ENCODE measurements around the gene FBN3. TPM values are rescaled to one million over a fixed set of nuclear protein-coding genes. Genes with fewer than 3 reads are reported as not detected.
"Not testable (repeated sequence)": the region's sequence is repeated elsewhere in the genome, so short reads cannot be mapped to it uniquely, and the experiment has no call there.

Gene FBN3
- total RNA-seq, 1 experiment from 2014 or later = not detected

DNA sequence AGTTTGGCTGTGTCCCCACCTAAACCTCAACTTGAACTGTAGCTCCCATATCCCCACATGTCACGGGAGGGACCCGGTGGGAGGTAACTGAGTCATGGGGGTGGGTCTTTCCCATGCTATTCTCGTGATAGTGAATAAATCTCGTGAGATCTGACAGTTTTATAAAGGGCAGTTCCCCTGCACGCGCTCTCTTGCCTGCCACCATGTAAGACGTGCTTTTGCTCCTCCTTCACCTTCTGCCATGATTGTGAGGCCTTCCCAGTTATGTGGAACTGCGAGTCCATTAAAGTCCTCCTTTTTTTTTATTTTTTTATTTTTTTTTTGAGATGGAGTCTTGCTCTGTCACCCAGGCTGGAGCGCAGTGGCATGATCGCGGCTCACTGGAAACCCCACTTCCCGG lies 47.5 kb downstream of the FBN3 start:
- DNase-seq (ENCODE audit: low read depth); in situ Hi-C loops (cut with HindIII; ENCODE audit: low pct_unique_long_range_greater_than_20kb, low sequenced_read_pairs): not testable (repeated sequence)

DNA sequence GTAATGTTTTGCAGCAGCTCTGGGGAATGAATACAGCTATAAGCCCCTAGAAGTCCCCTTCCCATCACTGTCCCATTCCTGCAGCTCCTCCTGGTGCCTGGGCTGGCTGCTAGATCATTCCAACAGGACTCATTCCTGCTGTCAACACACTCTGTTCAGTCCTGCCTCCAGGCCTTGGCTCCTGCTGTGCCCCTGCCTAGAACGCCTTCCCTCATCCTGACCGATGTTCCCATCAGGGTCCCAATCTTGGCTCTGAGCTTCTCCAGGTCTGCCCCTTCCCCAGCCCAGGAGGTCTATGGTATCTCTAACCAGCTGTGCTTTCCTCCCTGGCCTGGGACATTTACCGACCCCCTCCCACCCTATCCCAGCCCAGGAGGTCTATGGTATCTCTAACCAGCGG lies 48.1 kb downstream of the FBN3 start:
- DNase-seq (ENCODE audit: low read depth) = no peak
- in situ Hi-C loops (cut with HindIII; ENCODE audit: low pct_unique_long_range_greater_than_20kb, low sequenced_read_pairs) = no loop called here

DNA sequence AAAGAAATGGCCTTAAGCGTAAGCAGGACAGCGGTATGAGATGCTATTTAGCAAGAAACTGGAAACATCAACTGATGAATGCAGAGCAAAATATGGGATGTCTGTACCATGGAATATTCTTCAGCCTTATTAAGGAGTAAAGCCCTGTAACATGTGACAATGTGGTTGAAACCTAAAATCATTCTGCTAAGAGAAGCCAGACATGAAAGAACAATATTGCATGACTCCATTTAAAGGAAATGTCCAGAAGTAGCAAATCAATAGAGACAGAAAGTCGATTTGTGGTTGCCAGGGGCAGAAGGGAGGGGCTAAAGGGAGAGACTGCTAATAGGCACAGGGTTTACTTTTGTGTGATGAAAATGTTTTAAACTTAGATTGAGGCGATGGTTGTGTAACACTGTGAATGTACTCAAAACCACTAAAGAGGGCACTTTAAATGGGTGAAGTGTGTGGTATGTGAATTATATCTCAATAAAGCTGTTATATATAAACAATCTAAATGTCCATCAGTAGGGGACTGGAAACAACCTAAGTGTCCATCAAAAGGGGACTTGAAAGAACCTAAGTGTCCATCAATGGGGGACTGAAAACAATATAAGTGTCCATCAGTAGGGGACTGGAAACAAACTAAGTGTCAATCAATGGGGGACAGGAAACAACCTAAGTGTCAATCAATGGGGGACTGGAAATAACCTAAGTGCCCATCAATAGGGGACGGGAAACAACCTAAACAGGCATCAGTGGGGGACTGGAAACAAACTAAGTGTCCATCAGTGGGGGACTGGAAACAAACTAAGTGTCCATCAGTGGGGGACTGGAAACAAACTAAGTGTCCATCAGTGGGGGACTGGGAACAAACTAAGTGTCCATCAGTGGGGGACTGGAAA lies 51.5 kb downstream of the FBN3 start:
- no peak for DNase-seq (ENCODE audit: low read depth)
- in situ Hi-C loops (cut with HindIII; ENCODE audit: low pct_unique_long_range_greater_than_20kb, low sequenced_read_pairs) = no loop called here

DNA sequence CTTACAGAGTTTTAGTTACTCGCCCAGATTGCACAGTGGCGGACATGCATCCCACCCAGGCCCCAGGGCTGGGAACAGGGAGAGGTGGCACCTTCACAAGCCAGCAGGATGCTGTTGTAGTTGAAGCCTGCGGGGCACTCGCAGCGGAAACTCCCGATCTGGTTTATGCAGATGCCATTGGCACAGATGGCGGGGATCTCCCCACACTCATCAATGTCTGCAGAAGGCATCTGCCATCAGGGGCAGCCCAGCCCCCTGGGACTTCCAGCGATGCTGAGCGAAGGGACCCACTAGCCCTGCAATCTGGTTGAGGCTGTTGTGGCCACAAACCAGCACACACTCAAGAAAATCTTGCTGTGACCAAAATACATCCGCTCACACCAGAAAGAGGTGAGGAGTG lies 52.2 kb downstream of the FBN3 start:
- in situ Hi-C loops (cut with HindIII; ENCODE audit: low pct_unique_long_range_greater_than_20kb, low sequenced_read_pairs) = no loop called here
- no peak for DNase-seq (ENCODE audit: low read depth)

DNA sequence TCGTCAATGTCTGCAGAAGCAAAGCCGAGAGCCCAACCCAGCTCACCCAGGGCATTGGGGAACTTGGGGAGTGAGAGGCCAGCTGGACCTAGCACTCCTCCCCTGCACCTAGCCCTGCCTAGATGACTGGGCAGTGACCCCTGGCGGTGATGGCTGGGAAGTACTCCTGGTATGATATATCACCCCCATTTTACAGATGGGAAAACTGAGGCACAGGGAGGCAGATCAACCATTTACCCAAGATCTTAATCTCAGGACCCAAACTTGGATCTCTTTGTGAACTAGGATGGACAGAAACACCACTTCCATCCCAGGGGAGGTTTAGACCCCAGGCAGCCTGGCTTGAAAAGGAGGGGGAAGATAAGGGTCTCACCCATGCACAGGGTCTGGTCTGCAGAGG lies 53.3 kb downstream of the FBN3 start:
- in situ Hi-C loops (cut with HindIII; ENCODE audit: low pct_unique_long_range_greater_than_20kb, low sequenced_read_pairs) = no loop called here
- no peak for DNase-seq (ENCODE audit: low read depth)

DNA sequence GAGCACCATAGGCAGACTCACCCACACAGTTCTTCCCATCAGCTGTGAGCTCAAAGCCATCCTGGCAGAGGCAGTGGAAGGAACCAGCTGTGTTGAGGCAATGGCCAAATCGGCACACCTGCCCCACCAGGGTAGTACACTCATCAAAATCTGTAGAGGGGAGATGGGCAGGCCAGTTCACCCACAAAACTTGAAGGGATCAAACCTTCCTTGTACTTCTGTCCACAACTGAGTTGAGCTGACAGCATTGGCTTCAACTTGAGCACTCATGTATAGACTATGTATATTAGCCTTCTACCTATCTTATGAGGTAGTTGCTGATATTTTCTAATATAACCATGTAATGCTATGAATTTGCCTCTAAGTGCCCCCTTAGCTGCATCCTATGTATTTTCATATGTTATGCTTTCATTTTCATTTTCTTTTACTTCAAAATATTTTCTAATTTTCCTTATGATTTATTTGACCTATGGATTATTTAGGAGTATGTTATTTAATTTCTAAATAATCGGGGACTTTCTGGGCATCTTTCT lies 54.0 kb downstream of the FBN3 start:
- no peak for DNase-seq (ENCODE audit: low read depth)
- in situ Hi-C loops (cut with HindIII; ENCODE audit: low pct_unique_long_range_greater_than_20kb, low sequenced_read_pairs) = no loop called here

DNA sequence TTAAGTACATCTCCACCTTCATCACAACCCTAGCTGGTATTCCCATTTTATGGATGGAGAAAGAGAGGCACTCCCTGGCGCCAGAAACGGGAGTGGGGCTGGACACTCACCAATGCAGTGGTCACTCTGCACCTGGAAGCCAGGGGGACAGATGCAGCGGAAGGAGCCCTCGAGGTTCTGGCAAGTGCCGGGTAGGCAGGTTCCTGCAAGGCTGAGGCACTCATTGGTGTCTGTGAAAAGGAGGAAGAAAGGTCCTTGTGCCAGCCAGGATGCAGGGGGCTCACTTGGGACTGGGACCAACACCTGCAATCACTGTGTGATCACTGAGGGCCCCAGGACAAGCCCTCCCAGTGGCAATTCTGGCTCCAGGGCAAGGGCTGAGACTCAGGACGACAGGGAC lies 55.1 kb downstream of the FBN3 start:
- in situ Hi-C loops (cut with HindIII; ENCODE audit: low pct_unique_long_range_greater_than_20kb, low sequenced_read_pairs) = no loop called here
- DNase-seq (ENCODE audit: low read depth) = no peak

DNA sequence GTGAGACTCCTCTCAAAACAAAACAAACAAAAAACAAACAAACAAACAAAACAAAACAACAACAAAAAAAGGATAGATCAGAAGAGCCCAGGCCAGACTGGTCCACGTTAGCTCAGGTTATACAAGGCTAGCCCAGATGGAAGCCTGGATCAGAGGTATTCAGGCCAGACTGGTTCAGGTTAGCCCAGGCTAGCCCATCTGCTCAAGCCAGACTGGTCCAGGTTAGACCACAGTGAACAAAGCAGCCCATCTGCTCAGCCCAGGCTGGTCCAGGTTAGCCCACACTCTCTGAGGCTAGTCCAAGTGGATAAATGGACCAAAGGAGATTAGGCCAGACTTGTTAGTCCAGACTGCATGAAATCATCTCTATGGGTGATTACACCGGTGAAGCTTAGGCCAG lies 55.7 kb downstream of the FBN3 start:
- in situ Hi-C loops (cut with HindIII; ENCODE audit: low pct_unique_long_range_greater_than_20kb, low sequenced_read_pairs) = no loop called here
- no peak for DNase-seq (ENCODE audit: low read depth)

DNA sequence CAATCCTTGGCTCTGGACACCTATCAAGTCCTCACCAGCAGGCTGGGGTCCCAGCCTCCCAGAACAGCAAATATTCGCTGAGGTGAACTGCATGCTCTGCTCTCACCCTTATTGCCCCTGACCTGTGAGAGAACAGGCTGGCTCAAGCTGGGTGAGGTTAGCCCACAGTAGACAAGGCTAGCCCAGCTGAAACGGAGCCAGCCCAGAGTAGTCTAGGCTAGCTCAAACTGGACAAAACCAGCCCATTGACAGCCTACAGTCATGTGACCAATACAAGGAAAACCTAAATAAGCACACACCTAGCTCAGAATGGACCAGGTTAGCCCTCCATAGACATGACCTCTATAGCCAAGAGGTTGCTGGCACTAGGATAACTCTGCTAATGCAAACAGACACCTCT lies 58.4 kb downstream of the FBN3 start:
- no peak for DNase-seq (ENCODE audit: low read depth)
- in situ Hi-C loops (cut with HindIII; ENCODE audit: low pct_unique_long_range_greater_than_20kb, low sequenced_read_pairs) = no loop called here

DNA sequence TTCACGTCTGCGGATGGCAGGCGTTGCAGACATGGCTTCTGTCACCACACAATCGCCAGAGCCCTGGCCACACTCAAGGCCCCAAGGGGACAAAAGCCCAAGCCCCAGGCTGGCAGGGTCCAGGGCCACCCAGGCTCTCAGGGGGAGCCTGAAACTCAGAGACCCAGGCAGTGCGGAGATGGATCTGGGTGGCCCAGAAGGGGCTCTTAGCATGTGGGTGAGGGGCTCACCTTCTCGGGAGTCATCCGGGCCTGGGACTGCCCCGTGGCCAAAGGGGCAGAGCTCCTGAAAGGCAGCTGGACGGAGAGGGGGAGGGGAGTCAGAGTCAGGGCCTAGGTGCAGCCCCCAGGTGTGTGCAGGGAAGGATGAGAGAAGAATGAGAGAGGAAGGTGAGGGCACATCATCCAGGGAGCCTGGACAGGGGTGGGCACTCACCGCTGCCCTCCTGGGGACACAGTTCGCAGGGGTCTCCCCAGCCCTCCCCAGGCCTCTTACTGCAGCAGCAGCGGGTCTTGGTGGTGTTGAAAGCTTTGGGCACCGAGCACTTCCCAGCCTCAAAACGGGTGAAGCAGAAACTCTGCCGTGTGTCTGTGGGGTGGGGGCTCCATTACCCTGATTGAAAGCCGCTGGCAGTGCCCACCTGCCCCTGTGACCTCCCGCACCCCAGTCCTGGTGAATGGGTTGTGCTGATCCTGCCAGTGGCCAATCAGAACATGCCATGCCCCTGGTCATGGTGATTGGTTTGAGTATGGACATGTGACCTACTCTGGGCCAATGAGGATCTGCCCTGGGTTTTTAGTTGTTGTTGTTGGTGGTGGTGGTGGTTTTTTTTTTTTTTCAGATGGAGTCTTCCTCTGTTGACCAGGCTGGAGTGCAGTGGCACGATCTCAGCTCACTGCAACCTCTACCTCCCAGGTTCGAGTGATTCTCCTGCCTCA lies 59.5 kb downstream of the FBN3 start:
- no peak for DNase-seq (ENCODE audit: low read depth)
- in situ Hi-C loops (cut with HindIII; ENCODE audit: low pct_unique_long_range_greater_than_20kb, low sequenced_read_pairs) = no loop called here

DNA sequence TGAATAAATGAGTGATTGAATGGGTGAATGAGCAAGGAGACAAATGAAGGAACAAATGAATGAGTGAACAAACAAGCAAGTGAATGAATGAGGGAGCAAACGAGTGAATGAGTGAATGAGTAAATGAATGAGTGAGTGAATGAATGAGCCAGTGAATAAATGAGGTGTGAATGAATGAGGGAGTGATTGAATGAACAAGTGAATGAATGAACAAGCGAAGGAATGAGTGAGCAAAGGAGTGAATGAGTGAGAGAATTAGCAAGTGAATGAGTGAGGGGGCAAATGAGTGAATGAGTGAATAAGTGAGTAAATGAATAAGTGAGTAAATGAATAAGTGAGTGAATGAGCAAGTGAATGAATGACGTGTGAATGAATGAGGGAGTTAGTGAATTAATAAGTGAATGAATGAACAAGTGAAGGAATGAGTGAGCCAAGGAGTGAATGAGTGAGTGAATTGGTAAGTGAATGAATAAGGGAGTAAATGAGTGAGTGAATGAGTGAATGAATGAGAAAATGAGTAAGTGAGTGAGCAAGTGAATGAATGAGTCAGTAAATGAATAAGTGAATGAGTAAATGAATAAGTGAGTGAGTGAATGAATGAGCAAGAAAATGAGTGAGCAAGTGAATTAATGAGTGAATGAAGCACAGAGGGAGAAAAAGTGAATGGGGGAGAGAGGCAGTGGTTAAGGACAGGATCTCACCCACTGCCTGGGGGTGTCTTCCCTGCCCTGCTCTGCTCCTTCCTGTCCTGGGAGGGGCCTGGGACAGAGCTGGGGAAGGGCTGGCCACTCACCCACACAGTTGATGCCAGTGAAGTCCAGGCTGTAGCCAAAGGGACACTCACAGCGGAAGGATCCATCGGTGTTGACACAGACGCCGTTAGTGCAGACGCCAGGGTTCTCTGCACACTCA lies 60.4 kb downstream of the FBN3 start:
- no peak for DNase-seq (ENCODE audit: low read depth)

DNA sequence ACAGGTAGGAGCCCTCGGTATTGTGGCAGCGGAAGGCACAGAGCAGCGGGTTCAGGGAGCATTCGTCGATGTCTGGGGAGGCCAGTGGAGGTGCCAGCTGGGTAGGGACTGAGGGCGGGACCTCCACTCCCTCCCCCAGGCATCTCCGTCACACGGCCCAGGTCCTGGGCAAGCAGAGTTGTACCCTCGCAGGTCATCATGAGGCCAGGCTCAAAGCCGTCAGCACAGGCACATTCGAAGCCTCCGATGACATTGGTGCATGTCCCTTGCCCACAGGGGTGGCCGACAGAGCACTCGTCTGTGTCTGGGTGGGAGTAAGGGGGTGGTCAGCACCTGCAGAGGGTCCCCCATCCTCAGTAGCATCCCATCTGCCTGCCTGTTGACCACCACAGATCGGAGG lies 61.5 kb downstream of the FBN3 start:
- in situ Hi-C loops (cut with HindIII; ENCODE audit: low pct_unique_long_range_greater_than_20kb, low sequenced_read_pairs) = no loop called here
- no peak for DNase-seq (ENCODE audit: low read depth)

More for the DNA sequence above, 60.4 kb downstream of the FBN3 start:
- in situ Hi-C loops (cut with HindIII; ENCODE audit: low pct_unique_long_range_greater_than_20kb, low sequenced_read_pairs) = no loop called here

DNA sequence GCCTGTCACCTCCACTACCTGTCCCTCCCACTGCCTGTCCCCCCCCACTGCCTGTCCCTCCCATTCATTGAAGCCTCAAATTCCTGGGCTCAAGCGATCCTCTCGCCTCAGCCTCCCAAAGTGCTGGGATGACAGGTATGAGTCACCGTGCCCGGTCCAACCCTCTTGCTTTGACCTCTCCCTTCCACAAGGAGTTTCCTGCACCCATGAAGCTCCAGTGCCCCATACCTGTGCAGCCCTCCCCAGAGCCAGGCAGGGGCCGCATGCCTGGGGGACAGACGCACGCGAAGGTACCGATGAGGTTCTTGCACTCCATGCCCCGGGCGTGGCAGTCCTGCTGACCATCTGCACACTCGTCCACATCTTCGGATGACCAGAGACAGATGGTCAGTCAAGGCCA lies 62.5 kb downstream of the FBN3 start:
- no peak for DNase-seq (ENCODE audit: low read depth)
- in situ Hi-C loops (cut with HindIII; ENCODE audit: low pct_unique_long_range_greater_than_20kb, low sequenced_read_pairs) = no loop called here

DNA sequence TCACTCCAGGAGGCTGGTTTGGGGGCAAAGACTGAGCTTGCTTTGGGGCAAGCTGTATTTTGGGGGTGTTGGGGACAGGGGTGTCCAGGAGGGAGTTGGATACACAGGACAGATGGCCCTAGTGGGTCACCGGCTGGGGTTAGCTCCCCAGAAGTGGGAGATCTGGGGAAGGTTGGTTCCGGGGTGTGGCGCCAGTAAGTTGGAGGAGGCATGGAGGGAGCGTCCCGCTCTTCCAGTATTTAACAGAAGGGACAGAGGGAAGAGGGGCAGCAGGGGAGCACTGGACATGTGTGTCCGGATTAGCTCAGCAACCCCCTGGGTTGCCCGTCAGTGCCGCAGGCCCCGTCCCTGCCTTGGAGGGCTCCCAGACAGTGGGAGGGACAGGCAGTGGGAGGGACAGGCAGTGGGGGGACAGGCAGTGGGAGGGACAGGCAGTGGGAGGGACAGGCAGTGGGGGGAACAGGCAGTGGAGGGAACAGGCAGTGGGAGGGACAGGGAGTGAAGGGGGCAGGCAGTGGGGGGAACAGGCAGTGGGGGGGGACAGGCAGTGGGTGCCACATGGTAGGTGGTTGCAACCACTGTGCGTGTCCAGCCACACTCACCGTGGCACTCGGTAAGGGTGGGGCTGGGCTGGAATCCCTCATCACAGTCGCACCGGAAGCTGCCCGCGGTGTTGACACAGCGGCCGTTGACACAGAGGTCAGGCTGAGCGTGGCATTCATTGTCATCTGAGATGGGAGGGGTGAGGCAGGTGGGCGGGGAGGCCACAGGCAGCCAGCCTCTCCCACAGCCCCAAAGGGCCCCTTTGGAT lies 63.6 kb downstream of the FBN3 start:
- DNase-seq (ENCODE audit: low read depth) = peak; percentile 33
- in situ Hi-C loops (cut with HindIII; ENCODE audit: low pct_unique_long_range_greater_than_20kb, low sequenced_read_pairs) = no loop called here

DNA sequence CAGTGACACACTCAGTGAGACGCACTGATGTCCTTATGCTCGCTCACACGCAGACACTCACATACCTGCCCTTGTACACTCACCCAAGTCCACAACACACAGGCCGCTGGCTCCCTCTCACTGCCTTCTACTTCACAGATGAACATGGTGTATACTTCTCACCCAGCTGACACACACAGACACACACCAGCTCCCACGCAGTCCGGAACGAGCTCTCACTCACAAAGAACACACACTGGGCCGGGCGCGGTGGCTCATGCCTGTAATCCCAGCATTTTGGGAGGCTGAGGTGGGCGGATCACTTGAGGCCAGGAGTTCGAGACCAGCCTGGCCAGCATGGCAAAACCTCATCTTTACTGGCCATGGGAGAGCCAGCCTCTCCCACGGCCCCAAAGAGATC lies 65.2 kb downstream of the FBN3 start:
- no peak for DNase-seq (ENCODE audit: low read depth)
- in situ Hi-C loops (cut with HindIII; ENCODE audit: low pct_unique_long_range_greater_than_20kb, low sequenced_read_pairs) = no loop called here

DNA sequence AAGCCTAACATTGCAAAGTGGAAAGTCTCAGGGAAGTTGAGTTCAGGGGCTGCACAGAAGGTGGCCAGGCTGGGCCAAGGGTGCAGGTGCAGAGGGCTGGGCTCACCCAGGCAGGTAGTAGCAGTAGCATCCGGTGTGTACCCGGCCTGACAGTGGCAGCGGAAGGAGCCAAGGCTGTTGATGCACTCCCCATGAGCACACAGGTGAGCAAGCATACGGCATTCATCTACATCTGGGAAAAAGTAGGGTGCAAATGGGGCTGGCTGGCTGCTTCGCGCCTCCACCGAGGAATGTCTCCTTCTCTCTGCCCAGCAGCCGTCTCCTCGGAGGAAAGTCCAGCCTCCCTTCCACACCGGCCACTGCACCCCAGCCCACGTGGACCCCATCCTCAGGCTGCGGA lies 66.3 kb downstream of the FBN3 start:
- in situ Hi-C loops (cut with HindIII; ENCODE audit: low pct_unique_long_range_greater_than_20kb, low sequenced_read_pairs) = no loop called here
- DNase-seq (ENCODE audit: low read depth) = no peak
